ENCODE results near the gene IL17RD. TPM values are rescaled to one million over a fixed set of nuclear protein-coding genes. Genes with fewer than 3 reads are reported as not detected.
A peak's percentile ranks its signal among the peaks of the same experiment; 100 is the strongest.

The IL17RD gene
- polyA plus RNA-seq, 1 of the 3 experiments (the other 2 are of a cell fraction) = 2.4 TPM

GRCh38 chr3:57151021-57151449, 14.1 kb downstream of the IL17RD start:
- Histone ChIP-seq H4K20me1 (ENCODE audit: insufficient read depth) (peaks cover 16% of the 10 kb centered on the region), H3K9ac (no peak overlapping the region), H3K4me2 (peak overlapping the region; percentile 72), H3K79me2 (ENCODE audit: insufficient read depth) (no peaks in the 10 kb centered on the region), H3K36me3 (replicated peaks in 1 of 2; ENCODE audit: control insufficient read depth in 1 of 2, insufficient read depth in 2 of 2, low read length in 1 of 2) (no peaks in the 10 kb centered on the region), H3K9me2 (no peaks in the 10 kb centered on the region), H3K4me1 (ENCODE audit: control insufficient read depth in 1 of 2, insufficient read depth in 2 of 2, low read depth in 1 of 2, low read length in 1 of 2) (peaks cover 18 to 59% of the 10 kb centered on the region in 2 experiments; a peak in 3 of 4 replicates), H2AFZ (ENCODE audit: low read depth) (no peak overlapping the region), H3K27me3 (ENCODE audit: insufficient read depth) (no peaks in the 10 kb centered on the region), H3F3A (replicated peaks; ENCODE audit: insufficient read depth) (peaks cover 20% of the 10 kb centered on the region), H3K27ac (ENCODE audit: low read depth in 2 of 2, low read length in 1 of 2) (peak overlapping the region; percentile 57 to 99; a peak in 3 of 4 replicates), H3K9me3 (no peaks in the 10 kb centered on the region), H3K4me3 (ENCODE audit: low read depth in 2 of 2, low read length in 1 of 2) (peak overlapping the region in 1 of 2 experiments; percentile 29; a peak in 2 of 4 replicates)
- 4% methylated on average over 2 of the region's 2 CpGs for WGBS (ENCODE audit: low lambda C conversion rate)
- CTCF ChIA-PET = interaction anchor here (0.9 to 1.7 kb wide), 4 partner anchors 10 to 44 kb away, joined by 3 to 6 read pairs (median 4); no protein-coding TSS in a partner anchor
- peak; percentile 60 for DNase-seq
- POLR2A ChIA-PET = interaction anchor here (1.3 to 1.9 kb wide), 3 partner anchors 10 to 20 kb away, joined by 4 to 8 read pairs (median 7); no protein-coding TSS in a partner anchor
- TF ChIP-seq RFX5 (IDR thresholded peaks at IDR 0.05; ENCODE audit: low read length) (no peak), GABPA (IDR thresholded peaks at IDR 0.05; ENCODE audit: low read depth) (0 out of 2 replicates have a peak, but pooled peaks have one; percentile 16), SMC3 (IDR thresholded peaks at IDR 0.05; ENCODE audit: low read depth, low read length) (no peak), ELF1 (IDR thresholded peaks at IDR 0.05) (peak; percentile 12; the same call in 1 of the 2 replicates), JUND (IDR thresholded peaks at IDR 0.05) (peak; percentile 91), RAD21 (IDR thresholded peaks at IDR 0.05; ENCODE audit: low read length) (peak; percentile 30), YY1 (IDR thresholded peaks at IDR 0.05; ENCODE audit: low read depth) (no peak), NFIC (IDR thresholded peaks at IDR 0.05; ENCODE audit: borderline replicate concordance) (peak; percentile 97), NRF1 (IDR thresholded peaks at IDR 0.05; ENCODE audit: low read depth, low read length) (no peak), MXI1 (IDR thresholded peaks at IDR 0.05; ENCODE audit: low read depth, low read length) (peak; percentile 69; the same call in 1 of the 2 replicates), MAX (IDR thresholded peaks at IDR 0.05; ENCODE audit: low read depth) (peak; percentile 48; the same call in 1 of the 2 replicates), TCF12 (IDR thresholded peaks at IDR 0.05) (peak; percentile 98), FOSL2 (IDR thresholded peaks at IDR 0.05; ENCODE audit: borderline replicate concordance, low read depth) (peak; percentile 77), REST (IDR thresholded peaks at IDR 0.05; ENCODE audit: low read depth, low read length) (no peak), EP300 (IDR thresholded peaks at IDR 0.05; ENCODE audit: borderline replicate concordance in 1 of 2, low read depth in 1 of 2, low read length in 1 of 2) (peak; percentile 92 to 94), MEF2A (IDR thresholded peaks at IDR 0.05; ENCODE audit: borderline replicate concordance, low read depth) (peak; percentile 49; the same call in 1 of the 2 replicates), RCOR1 (IDR thresholded peaks at IDR 0.05; ENCODE audit: low read length) (peak; percentile 86; the same call in 1 of the 2 replicates), SIN3A (IDR thresholded peaks at IDR 0.05; ENCODE audit: borderline replicate concordance, low read depth, low read length) (peak; percentile 82), TEAD4 (IDR thresholded peaks at IDR 0.05; ENCODE audit: borderline replicate concordance, insufficient read depth) (peak; percentile 95), USF2 (IDR thresholded peaks at IDR 0.05; ENCODE audit: borderline replicate concordance, low read depth, low read length) (no peak), PBX3 (IDR thresholded peaks at IDR 0.05) (peak; percentile 98), FOXM1 (IDR thresholded peaks at IDR 0.05; ENCODE audit: low read depth) (peak; percentile 88), CTCF (IDR thresholded peaks at IDR 0.05) (no peak), ZBTB33 (IDR thresholded peaks at IDR 0.05; ENCODE audit: borderline replicate concordance, low read depth) (peak; percentile 86), POLR2AphosphoS5 (IDR thresholded peaks at IDR 0.05; ENCODE audit: low read depth, low read length) (peak; percentile 84; the same call in 1 of the 2 replicates)

Measured in SK-N-SH (cell line).